NT2/D1 (cell line): ENCODE data around the gene C2CD5.

Source experiments
- DNase-seq: peaks from one replicate; pipeline ENCODE4 v3.0.0-alpha.2; 2011; ENCODE audit warnings: low read depth, low spot score
- H3K27me3 ChIP-seq: 2 replicates; pipeline ENCODE4 v1.6.0; 2011; ENCODE audit warnings: mild to moderate bottlenecking; ENCODE audit not compliant: insufficient read length, insufficient read depth
- H3K36me3 ChIP-seq: 2 replicates; pipeline ENCODE4 v1.6.1; 2011; ENCODE audit warnings: mild to moderate bottlenecking, low read length, mixed read lengths; ENCODE audit not compliant: insufficient read depth, insufficient read length
- H3K4me1 ChIP-seq: 2 replicates; pipeline ENCODE4 v1.5.1; 2011; ENCODE audit not compliant: insufficient read depth, insufficient read length
- H3K4me3 ChIP-seq: 2 replicates; pipeline ENCODE4 v1.5.1; 2011; ENCODE audit warnings: low read depth; ENCODE audit not compliant: insufficient read length
- H3K9ac ChIP-seq: 2 replicates; pipeline ENCODE4 v1.6.0; 2011; ENCODE audit warnings: low read depth; ENCODE audit not compliant: insufficient read length
- H3K9me3 ChIP-seq: 2 replicates; pipeline ENCODE4 v1.5.1; 2011; ENCODE audit warnings: mild to moderate bottlenecking, low read length; ENCODE audit not compliant: insufficient read depth
- SUZ12 ChIP-seq: IDR thresholded peaks from 2 replicates; pipeline ENCODE4 v1.6.1; 2011; ENCODE audit not compliant: insufficient read length, insufficient read depth; ENCODE audit errors: extremely low read depth
- YY1 ChIP-seq: IDR thresholded peaks from 2 replicates; pipeline ENCODE4 v1.6.1; 2011; ENCODE audit not compliant: insufficient read length, insufficient read depth
- ZNF274 ChIP-seq: IDR thresholded peaks from 2 replicates; pipeline ENCODE4 v1.6.1; 2011; ENCODE audit warnings: mild to moderate bottlenecking, low read depth, low read length

Gene C2CD5

DNA sequence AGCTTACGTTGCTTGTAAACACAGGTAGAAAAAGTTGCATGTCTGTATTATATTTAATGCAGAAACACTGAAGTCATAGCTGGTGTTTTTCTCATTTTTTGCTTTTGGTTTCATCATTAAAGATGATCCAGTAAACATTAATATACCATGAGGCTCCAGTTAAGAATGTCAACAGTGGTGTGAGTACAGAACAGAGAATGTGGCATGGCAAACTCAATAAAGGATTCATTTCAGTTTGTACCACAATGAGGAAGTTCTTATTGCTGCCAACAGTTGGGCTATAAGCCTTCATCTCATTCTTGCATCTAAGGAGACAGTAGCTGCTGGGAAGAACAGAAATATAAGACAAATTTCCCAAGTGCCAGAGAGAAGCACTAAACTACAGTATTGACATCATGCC lies 137.7 kb downstream of the C2CD5 start:
- H3K4me1 ChIP-seq = peaks cover 2% of the 10 kb centered on the region
- H3K4me3 ChIP-seq = no peak overlapping the region
- H3K36me3 ChIP-seq = no peaks in the 10 kb centered on the region
- no peaks in the 10 kb centered on the region for H3K27me3 ChIP-seq
- no peaks in the 10 kb centered on the region for H3K9me3 ChIP-seq
- DNase-seq = no peak
- TF ChIP-seq SUZ12 = no peak
- no peak for TF ChIP-seq ZNF274
- no peak for TF ChIP-seq YY1
- no peak overlapping the region for H3K9ac ChIP-seq

DNA sequence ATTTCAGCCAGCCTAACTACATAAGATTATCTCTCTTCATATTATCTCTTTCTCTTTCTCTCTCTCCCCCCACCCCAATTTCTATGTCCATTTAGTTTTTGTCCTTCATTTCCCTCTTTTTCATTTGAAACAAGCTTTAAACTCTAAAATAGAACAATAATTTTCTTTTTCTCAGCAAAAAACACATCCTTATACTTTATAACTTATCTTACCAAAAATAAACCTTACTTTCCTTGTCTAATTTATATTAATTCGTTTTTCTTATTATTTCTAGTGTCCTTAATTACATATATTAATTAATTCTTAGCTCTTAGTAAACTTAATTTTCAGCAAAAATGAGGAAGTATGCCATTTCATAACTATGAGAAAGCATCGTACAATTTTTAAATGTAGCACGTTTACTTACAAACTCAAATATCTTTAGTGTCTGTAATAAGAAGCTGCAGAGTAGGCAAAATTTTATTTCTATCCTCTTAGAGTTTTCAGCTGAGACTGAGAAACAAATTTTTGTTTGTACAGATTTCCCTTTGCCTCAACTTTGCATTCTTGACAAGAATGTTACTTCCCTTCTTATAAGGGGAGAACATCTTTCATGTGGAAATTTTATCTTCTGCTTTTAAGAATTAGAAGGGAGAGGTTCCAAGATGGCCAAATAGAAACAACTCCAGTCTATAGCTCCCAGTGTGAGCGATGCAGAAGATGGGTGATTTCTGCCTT lies 144.7 kb downstream of the C2CD5 start:
- Histone ChIP-seq H3K36me3 (no peaks in the 10 kb centered on the region), H3K4me3 (no peak overlapping the region), H3K4me1 (no peaks in the 10 kb centered on the region), H3K9ac (no peak overlapping the region), H3K9me3 (peaks cover 23% of the 10 kb centered on the region), H3K27me3 (no peaks in the 10 kb centered on the region)
- DNase-seq = no peak
- no peak for TF ChIP-seq YY1
- TF ChIP-seq ZNF274 = no peak
- TF ChIP-seq SUZ12 = no peak
